RCC 7860 (cell line): ENCODE data around the gene SHC3.
A peak's percentile ranks its signal among the peaks of the same experiment; 100 is the strongest.

Source experiments
- DNase-seq: peaks from one replicate; pipeline ENCODE4 v3.0.0-alpha.2; 2015; ENCODE audit warnings: low spot score
- FAIRE-seq: peaks from 2 replicates; lab custom pipeline; 2012; peaks lifted over from hg19 to GRCh38; lab: Jason Lieb, UNC

SHC3 gene

DNA sequence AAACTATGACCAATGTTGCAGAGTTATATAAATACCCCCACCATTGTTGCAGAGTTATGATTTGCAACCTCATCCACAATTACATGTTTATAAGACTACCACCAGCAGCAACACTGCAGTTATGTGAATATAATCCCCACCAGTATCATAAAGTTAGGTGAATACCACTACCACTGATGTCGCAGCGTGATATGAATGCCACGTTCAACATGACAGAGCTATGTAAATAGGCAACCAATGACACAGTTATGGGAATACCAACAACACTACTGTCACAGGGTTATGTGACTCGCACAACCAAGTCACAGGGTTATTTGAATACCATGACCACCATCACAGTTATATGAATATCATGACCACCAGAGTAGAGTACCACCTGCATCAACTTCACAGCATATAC lies 63.9 kb downstream of the SHC3 start:
- DNase-seq = no peak
- FAIRE-seq = no peak

- DNase-seq (no peak), FAIRE-seq (no peak)
Measured at GRCh38 chr9:89113851-89114250, 64.8 kb downstream of the SHC3 start.

DNA sequence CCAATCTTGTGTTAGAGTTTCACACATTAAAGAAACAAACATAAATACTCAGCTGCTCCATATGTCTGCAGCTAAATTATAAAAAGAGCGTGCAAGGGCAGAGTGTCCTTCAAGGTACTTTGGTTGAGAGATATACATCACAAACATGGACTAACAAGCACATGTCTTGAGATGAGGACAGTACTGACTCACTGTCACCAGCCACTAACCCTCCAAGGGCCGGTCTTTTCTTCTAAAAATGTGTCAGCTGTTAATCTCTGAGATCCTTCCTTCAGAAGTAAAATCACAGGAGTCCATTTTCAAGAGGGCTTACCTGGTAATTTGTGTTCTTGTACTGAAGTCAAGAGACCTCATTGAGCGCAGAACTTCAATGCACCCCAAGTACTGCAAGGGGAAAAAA lies 66.4 kb downstream of the SHC3 start:
- no peak for FAIRE-seq
- DNase-seq = no peak

- FAIRE-seq = no peak
- no peak for DNase-seq
Measured at GRCh38 chr9:89109666-89110065, 69.0 kb downstream of the SHC3 start.

DNA sequence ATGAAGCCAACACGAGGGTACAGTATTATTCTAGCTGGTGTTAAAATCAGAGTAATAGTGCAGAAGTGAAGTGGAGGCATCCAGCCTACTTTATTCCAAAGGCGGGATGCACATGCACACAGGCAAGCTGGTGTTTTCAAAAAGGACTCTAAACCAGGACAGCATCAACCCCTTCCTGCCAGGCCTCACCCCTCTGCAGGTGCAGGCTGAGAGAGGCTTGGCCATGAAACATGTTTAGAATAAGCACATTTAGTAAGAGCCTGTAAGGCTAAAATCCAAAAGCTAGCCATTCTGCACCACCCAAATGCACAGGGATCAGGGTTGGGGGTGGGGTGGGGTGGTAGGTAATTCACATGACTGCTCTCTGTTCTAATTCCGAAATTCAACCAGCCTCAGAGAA lies 71.2 kb downstream of the SHC3 start:
- DNase-seq = no peak
- no peak for FAIRE-seq

DNA sequence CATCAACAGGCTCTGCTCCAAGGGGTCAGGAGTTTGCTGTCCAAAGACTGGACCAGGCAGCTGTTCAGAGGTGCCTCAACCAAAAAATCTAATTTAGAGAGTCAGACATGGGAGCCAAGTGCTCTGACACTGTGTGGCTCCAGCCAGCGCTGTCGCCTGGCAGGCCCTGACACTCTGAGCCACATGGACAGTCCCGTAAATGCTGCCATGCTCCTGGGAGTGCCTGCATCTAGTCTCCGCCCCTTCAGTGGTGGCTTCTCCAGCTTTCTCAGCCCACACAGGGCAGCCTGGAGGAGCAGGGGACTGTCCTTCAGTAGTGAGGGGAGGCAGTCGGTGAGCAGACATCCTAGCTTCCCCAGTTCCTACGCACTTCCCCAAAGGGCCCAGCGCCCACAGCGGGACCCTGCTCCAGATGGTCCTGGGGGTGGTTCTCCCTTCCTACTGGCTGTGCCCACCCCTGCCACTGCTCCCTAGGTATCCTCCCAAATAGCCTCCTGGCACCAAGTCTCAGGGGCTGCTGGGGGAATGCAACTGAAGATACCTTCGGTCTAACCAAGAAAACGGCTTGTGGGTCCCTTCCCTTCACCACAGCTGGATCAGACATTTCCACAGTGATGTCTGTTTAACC lies 72.3 kb downstream of the SHC3 start:
- no peak for DNase-seq
- no peak for FAIRE-seq

DNA sequence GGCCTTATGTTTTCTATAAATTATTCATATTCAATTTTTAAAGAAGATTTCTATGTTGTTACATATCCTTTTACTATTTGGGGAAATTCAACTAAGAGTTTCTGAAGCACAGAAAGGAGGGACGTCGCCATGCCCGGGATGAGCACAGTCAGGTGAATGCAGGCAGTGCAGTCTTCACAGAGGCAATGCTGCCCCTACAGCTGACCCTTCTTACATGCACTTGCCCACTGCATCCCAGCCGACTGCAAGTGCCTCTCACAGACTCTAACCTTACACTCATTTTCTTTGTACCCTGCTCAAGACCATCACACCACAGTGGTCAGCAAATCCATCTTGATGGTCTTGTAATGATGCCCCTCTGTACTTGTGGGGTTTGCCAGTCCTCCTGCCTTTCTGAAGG lies 73.8 kb downstream of the SHC3 start:
- no peak for DNase-seq
- FAIRE-seq = no peak

GRCh38 chr9:89097219-89097618 lies 81.4 kb downstream of the SHC3 start:
- no peak for DNase-seq
- FAIRE-seq = no peak

DNA sequence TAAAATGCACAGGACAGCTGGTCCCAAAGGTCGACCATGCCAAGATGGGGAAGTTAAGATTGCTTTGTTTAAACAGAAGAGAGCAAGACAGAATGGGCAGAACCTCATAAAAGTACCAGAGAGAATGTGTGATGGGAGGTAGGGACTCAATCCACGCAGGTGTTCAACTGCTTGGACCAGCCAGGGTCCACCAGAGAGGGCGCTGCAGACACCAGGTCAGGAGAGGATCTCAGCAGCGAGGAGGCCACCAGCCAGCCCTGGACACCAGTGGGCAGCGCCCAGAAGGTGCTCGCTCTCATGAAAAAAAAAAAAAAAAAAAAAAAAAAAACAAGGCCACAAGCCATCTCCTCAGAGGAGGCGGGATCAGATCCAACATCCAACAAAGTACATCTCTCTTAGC lies 81.8 kb downstream of the SHC3 start:
- FAIRE-seq = no peak
- DNase-seq = no peak

GRCh38 chr9:89095761-89096528 lies 82.7 kb downstream of the SHC3 start:
- DNase-seq (no peak), FAIRE-seq (no peak)

DNA sequence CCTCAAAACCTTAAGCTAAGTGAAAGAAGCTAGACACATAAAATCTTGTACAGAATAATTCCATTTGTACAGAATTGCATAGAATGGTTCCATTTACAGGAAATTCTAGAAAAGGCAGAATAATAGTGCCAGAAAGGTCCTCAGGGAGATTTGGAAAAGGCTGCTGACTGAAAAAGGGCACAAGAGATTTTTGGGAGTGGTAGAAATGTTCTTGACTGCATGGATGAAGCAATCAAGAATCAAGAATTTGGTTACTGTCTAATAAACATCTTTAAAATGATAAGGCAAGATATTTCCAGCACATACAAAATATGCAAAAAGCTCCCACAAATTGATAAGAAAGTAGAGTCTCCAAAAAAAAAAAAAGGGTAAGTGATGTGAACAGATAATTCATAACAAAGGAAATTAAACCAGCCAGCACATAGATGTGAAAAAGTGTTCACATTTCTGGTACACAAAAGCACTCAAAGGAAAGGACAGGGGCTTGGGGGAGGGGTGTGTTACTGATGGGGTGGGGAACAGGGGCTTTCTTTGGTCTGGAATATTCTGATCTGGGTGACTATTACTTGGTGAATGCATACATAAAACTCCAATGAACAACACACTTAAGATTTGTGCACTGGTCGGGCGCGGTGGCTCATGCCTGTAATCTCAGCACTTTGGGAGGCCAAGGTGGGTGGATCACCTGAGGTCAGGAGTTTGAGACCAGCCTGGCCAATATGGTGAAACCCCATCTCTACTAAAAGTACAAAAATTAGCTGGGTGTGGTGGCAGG lies 85.2 kb downstream of the SHC3 start:
- FAIRE-seq (no peak), DNase-seq (no peak)

- no peak for DNase-seq
- no peak for FAIRE-seq
Measured at GRCh38 chr9:89089176-89089575, 89.4 kb downstream of the SHC3 start.

- FAIRE-seq (no peak), DNase-seq (no peak)
Measured at GRCh38 chr9:89083626-89084025, 95.0 kb downstream of the SHC3 start.

DNA sequence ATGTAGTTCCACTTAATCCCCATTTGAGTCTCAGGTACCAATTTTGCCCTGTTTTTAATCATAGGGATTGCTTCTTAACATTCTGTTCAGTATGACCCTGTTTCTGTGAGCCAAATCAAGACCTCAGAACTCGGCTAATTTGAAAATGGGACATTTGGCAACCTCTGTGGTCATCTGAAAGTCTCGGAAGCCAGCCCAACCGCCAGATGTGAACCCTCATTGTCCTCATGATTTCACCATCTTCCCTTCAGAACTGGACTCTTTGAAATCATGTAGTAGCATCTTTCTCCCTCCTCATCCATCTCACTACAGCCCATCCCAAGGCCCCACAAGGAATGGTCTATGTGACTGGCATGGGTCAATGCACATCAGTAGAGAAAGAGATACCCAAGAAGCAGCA lies 98.4 kb downstream of the SHC3 start:
- DNase-seq = no peak
- FAIRE-seq = no peak

DNA sequence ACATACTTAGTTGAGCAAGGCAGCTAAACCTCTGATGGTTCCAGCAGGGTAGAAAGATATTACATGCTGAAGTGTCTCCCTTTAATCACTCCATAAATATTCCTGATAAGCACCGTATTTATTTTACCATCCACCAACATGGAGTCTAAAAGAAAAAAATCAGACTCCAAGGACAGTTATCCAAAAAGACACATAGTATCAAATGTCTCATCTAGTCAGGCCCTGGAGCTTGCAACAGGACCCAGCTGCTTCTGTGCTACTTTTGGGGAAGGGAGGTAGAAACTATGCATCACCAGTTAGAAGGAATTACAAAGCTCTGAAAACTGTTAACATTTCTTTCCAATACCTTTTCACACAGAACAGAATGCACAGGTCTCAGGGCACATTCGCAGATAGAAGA lies 99.2 kb downstream of the SHC3 start:
- FAIRE-seq (no peak), DNase-seq (no peak)

GRCh38 chr9:89078860-89079259 lies 99.8 kb downstream of the SHC3 start:
- DNase-seq (no peak), FAIRE-seq (no peak)

DNA sequence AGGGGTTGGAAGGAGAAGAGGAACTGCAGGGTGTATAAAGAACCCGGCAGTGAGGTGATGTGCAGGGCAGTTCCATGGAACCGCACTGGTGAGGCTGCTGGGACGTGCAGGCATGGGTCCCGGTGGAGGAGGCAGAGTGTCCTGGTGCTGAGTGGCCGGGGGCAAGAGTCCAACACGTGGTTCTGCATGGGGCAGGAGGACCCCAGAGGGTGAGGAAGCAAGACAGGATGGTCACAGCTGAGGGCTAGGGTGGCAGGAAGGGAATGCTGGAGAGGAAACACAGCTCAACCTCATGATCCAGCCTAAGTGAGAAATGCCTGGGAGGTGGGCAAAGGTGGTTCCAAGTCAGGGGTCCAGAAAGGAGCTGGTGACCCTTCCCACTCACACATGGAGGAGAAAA lies 100.2 kb downstream of the SHC3 start:
- no peak for DNase-seq
- no peak for FAIRE-seq

GRCh38 chr9:89077519-89077918 lies 101.1 kb downstream of the SHC3 start:
- no peak for DNase-seq
- peak; percentile 70 for FAIRE-seq

- no peak for DNase-seq
- no peak for FAIRE-seq
Measured at GRCh38 chr9:89073397-89073796, 105.2 kb downstream of the SHC3 start.

DNA sequence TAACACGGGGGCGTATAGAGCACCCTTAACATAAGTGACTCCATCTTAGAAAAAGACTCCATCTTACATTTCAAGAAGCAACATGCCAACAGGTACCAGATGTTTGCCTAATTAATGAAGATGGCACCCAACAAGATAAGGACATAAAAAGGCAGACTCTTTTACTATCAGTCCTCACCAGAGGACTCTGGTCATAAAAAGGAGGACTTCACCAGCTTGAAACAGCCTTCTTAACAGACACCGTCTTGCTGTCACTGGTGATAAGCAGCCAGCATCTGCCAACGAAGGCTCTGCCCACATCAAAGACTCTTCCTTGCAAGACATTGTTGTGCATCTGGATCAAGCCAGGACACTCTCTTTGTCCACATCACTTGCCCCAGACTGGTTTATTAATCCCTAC lies 107.0 kb downstream of the SHC3 start:
- no peak for DNase-seq
- no peak for FAIRE-seq

- no peak for DNase-seq
- no peak for FAIRE-seq
Measured at GRCh38 chr9:89066835-89067234, 111.8 kb downstream of the SHC3 start.

DNA sequence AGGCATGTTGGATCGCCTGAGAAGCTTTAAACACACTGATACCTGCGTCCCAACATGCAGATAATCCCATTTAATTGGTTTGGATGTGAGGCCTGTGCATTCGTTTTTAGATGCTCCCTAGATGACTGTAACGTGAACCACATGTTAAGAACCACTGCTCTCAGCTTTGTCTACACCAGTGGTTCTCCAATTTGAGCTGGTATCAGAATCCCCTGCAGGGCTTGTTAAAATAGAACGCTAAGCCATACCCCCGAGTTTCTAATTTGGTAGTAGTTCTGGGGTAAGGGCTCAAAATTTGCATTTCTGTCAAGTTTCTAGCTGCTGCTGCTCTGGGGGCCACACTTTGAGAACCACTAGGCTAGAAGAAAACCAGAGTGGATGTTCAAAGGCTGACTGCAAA lies 112.7 kb downstream of the SHC3 start:
- DNase-seq (no peak), FAIRE-seq (no peak)
